ENCODE results near the gene MCF2L2.
"Not testable (repeated sequence)": the region's sequence is repeated elsewhere in the genome, so short reads cannot be mapped to it uniquely, and the experiment has no call there.

MCF2L2 gene

GRCh38 chr3:183442994-183443393 is 14.6 kb upstream of the MCF2L2 start:
- DNase-seq = no peak

DNA sequence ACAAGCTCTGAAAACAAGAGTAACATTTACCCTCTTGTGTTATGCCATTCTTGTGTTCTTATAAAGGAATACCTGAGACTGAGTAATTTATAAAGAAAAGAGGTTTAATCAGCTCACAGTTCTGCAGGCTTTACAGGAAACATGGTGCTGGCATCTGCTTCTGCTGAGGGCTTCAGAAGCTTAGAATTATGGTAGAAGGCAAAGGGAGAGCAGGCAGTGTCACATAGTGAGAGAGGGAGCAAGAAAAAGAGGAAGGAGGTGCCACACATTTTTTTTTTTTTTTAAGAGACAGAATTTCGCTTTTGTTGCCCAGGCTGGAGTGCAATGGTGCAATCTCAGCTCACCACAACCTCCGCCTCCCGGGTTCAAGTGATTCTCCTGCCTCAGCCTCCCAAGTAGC is 12.1 kb upstream of the MCF2L2 start:
- DNase-seq = not testable (repeated sequence)

DNA sequence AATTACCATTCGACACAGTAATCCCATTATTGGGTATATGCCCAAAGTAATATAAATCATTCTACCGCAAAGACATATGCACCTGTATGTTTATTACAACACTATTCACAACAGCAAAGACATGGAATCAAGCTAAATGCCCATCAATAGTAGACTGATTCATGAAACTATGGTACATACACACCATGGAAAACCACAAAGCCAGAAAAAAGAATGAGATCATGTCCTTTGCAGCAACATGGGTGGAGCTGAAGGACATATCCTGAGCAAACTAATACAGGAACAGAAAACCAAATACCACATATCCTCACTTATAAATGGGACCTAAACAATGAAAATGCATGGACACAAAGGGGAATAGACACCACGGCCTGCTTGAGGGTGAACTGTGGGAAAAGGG is 11.1 kb upstream of the MCF2L2 start:
- DNase-seq = peak; percentile 16

- DNase-seq = no peak
Observed at GRCh38 chr3:183438735-183439134, 10.3 kb upstream of the MCF2L2 start.

GRCh38 chr3:183437666-183438564 is 9.5 kb upstream of the MCF2L2 start:
- no peak for DNase-seq

GRCh38 chr3:183437061-183437460 is 8.6 kb upstream of the MCF2L2 start:
- DNase-seq = no peak

GRCh38 chr3:183435661-183436060 is 7.2 kb upstream of the MCF2L2 start:
- no peak for DNase-seq

GRCh38 chr3:183434992-183435391 is 6.6 kb upstream of the MCF2L2 start:
- no peak for DNase-seq

DNA sequence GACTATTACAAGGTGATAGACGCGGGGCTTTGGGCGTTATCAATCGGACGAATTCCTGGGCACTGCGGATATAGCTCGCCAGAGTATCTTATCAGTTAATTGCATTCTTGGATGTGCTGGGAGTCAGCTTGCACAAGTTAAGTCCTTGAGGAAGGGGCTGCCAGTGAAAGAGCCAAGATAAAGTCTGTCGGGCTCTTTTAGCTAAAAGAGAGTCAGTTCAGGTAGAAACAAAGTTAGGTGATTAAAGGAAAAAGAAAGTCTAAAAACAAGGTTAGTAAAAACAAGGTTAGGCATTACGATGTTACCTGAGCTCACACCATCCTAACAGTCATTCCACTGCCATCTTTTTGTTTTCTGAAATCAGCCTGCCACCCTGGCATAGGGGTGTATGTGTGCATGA is 6.1 kb upstream of the MCF2L2 start:
- DNase-seq = no peak

DNA sequence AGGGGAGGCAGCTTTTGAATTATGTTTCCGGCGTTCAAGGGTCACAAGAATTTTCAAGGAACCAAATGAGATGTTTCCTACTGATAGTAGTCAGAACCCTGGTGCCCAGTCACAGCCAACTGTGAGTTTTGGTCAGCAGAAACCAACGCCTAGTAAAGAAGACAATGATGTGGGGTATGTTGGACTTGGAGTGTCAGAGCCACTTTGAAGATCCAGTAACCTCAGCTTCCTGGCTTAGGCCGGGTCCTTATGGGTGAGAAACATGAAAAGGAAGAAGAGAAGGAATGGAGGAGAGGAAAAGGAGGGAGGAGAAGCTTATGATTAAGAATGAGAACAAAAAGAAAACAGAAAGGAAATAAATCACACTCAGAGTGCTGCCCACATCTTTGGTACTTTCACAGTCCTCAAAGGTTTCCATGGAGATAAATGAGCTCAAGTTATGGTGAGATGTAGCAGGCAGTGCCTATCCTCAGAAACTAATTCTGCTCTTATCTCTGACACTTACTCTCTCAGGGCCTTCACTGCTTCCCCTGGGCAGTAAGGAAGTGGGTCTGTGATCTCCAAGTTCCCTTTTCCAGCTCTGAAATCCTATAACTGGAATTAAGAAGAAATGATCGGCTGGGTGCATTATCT is 2.0 kb upstream of the MCF2L2 start:
- no peak for DNase-seq

GRCh38 chr3:183427876-183428446 is 458 bp downstream of the MCF2L2 start:
- DNase-seq = no peak

DNA sequence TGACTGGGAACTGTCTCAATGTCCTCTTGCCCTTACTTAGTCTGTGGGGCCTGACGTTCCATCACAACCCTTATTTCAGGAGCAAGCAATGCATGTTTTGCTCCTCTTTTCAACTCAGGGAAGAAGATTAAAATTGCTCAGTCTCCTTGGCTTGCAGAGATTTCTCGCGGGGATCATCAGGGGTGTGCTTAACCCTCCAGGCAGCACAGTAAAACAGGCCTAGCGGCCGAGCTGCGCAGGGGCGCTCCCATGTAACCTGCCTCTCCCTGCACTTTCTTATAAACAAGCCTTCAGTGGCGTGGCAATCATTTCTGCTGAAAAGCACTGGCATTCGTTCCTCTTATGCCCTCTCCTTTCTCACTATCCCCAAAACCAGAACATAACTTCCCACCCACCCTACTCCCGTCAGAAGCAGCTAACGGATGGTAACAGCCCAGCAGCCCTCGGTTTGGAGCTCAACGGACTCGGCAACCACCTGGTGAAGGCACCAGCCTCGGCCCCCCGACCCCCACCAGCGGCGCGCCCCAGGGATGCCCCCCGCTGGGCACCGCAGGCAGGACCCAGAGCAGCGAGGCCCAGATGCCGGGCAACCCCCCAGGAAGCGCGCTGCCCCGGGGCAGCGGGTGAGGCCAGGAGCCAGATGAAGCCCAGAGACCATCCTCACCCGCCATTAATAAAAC is 1.1 kb downstream of the MCF2L2 start:
- DNase-seq = no peak

- not testable (repeated sequence) for DNase-seq
Observed at GRCh38 chr3:183418807-183419206, 9.6 kb downstream of the MCF2L2 start.

DNA sequence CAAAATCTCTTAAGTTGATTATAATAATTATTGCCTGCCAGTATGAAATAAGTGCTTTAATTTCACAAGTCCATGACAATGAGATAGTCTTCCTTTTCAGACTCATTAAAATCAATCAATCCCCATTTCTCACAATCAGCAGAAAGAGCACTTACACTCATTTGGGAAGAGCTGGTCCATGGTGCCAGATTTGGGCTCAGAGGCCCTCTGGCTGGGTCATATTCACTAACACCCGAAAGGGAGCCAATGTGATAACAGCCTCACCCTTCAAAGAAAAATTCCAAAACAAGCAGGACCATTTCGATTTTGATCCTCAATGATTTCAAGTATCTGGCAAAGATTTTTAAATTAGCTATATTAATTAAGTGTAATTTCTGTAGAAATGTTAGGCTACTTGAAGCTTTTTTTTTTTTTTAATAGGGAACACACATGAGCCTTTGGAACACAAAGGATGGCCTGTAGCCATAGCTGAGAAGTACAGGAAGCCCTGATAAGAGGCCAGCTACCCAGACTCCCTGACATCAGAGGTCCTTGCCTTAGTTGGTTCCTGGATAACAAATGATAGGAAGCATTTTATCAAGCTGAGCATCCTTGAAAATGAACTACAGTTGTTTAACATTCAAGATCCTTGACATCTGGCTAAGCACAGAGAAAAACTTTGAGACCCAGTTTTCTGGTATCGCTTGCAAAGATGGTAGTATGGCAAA is 17.1 kb downstream of the MCF2L2 start:
- no peak for DNase-seq

GRCh38 chr3:183410759-183411158 is 17.7 kb downstream of the MCF2L2 start:
- no peak for DNase-seq

- DNase-seq = peak; percentile 29
Observed at GRCh38 chr3:183410280-183410679, 18.1 kb downstream of the MCF2L2 start.

DNA sequence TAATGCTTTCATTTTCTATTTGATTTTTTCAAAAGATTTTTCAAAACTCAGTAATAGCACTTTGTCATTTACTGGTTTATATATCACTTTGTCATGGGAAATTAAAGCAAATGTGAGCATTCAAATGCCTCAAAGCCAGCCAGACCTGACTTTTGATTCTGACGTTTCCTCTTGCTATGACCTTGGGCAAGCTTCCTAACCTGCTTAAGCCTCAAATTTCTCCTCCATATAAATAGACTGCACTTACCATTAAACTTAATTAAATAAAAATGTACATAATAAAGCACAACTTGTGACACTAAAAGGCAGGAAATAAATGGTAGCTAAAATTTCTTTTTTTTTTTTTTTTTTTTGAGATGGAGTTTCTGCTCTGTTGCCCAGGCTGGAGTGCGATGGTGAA is 19.2 kb downstream of the MCF2L2 start:
- no peak for DNase-seq

GRCh38 chr3:183401678-183402077 is 26.7 kb downstream of the MCF2L2 start:
- no peak for DNase-seq

- DNase-seq = no peak
Observed at GRCh38 chr3:183400352-183400751, 28.1 kb downstream of the MCF2L2 start.

- no peak for DNase-seq
Observed at GRCh38 chr3:183396662-183397391, 31.6 kb downstream of the MCF2L2 start.

DNA sequence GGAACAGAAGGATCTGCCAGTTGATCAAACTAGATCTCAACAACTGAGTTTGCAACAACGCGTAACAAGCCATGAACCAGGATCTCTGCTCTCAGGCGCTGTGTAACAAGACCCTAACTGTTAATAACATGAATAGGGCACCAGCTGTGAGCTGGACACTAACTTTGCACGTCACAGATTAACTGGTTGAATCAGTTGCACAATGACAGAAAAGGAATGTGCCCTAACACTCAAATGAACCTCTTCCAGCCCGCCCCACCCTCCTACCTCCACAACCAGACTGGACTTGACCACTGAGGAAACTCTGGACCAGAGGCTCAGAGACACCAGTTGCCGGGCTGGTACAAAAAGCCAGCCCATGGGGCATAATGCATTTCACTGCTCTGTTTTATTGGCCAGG is 34.3 kb downstream of the MCF2L2 start:
- no peak for DNase-seq

GRCh38 chr3:183393625-183394024 is 34.8 kb downstream of the MCF2L2 start:
- no peak for DNase-seq
